ENCODE data around the gene HESX1.

DNA sequence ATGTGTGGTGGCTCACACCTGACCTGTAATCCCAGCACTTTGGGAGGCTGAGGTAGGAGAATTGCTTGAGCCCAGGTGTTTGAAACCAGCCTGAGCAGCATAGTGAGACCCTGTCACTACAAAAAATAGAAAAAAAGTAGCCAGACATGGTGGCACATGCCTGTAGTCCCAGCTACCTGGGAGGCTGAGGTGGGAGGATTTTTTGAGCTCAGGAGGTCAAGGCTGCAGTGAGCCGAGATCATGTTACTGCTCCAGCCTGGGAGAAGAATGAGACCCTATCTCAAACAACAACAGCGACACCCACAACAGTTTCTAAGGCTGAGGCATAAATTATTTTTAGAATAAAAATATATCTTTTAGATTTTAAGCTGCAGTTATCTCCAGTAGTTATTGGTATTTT lies 34.0 kb upstream of the HESX1 start:
- TF ChIP-seq, protein P1, sequence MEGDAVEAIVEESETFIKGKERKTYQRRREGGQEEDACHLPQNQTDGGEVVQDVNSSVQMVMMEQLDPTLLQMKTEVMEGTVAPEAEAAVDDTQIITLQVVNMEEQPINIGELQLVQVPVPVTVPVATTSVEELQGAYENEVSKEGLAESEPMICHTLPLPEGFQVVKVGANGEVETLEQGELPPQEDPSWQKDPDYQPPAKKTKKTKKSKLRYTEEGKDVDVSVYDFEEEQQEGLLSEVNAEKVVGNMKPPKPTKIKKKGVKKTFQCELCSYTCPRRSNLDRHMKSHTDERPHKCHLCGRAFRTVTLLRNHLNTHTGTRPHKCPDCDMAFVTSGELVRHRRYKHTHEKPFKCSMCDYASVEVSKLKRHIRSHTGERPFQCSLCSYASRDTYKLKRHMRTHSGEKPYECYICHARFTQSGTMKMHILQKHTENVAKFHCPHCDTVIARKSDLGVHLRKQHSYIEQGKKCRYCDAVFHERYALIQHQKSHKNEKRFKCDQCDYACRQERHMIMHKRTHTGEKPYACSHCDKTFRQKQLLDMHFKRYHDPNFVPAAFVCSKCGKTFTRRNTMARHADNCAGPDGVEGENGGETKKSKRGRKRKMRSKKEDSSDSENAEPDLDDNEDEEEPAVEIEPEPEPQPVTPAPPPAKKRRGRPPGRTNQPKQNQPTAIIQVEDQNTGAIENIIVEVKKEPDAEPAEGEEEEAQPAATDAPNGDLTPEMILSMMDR (conservative IDR thresholded peaks at IDR 0.05; ENCODE audit: low read length), result no peak
- TF ChIP-seq EZH2phosphoT487 (IDR thresholded peaks at IDR 0.05; ENCODE audit: borderline replicate concordance, low read depth, low read length), result no peak

Measured in OCI-LY7 (cell line).